D341Med (cell line): ENCODE measurements around the gene PPP3R1.

ENCODE experiments used
- DNase-seq: peaks from one replicate; pipeline ENCODE4 v3.0.0; 2012; ENCODE audit warnings: low spot score

Gene PPP3R1

GRCh38 chr2:68256093-68256450, 3.7 kb upstream of the PPP3R1 start:
- no peak for DNase-seq

GRCh38 chr2:68253219-68254068, 1.1 kb upstream of the PPP3R1 start:
- no peak for DNase-seq

- peak; percentile 55 for DNase-seq
These were observed 405 bp downstream of the PPP3R1 start for GRCh38 chr2:68251855-68252399.

- DNase-seq: peak; percentile 75
These were observed 1.0 kb downstream of the PPP3R1 start for GRCh38 chr2:68251187-68251854.

GRCh38 chr2:68250652-68251186, 1.6 kb downstream of the PPP3R1 start:
- DNase-seq: no peak

GRCh38 chr2:68250196-68250595, 2.1 kb downstream of the PPP3R1 start:
- DNase-seq: no peak

GRCh38 chr2:68248806-68249205, 3.5 kb downstream of the PPP3R1 start:
- no peak for DNase-seq

GRCh38 chr2:68248361-68248760, 4.0 kb downstream of the PPP3R1 start:
- no peak for DNase-seq

- DNase-seq: no peak
These were observed 5.9 kb downstream of the PPP3R1 start for GRCh38 chr2:68246396-68246795.

GRCh38 chr2:68245672-68246071, 6.7 kb downstream of the PPP3R1 start:
- no peak for DNase-seq

GRCh38 chr2:68245066-68245465, 7.3 kb downstream of the PPP3R1 start:
- DNase-seq: no peak

GRCh38 chr2:68244456-68244855, 7.9 kb downstream of the PPP3R1 start:
- DNase-seq: no peak

- DNase-seq: no peak
These were observed 10.6 kb downstream of the PPP3R1 start for GRCh38 chr2:68241732-68242131.

GRCh38 chr2:68240446-68240845, 11.9 kb downstream of the PPP3R1 start:
- DNase-seq: no peak

- DNase-seq: no peak
These were observed 13.1 kb downstream of the PPP3R1 start for GRCh38 chr2:68238955-68239822.

- DNase-seq: no peak
These were observed 14.3 kb downstream of the PPP3R1 start for GRCh38 chr2:68237976-68238580.

GRCh38 chr2:68237404-68237803, 14.9 kb downstream of the PPP3R1 start:
- DNase-seq: no peak

GRCh38 chr2:68236876-68237275, 15.5 kb downstream of the PPP3R1 start:
- no peak for DNase-seq

- DNase-seq: no peak
These were observed 16.1 kb downstream of the PPP3R1 start for GRCh38 chr2:68236103-68236734.

- no peak for DNase-seq
These were observed 17.2 kb downstream of the PPP3R1 start for GRCh38 chr2:68235090-68235489.

GRCh38 chr2:68234405-68234804, 17.9 kb downstream of the PPP3R1 start:
- no peak for DNase-seq
